Globus pallidus (tissue), 1 donor: ENCODE data around the gene ATF6.

Experiments
- DNase-seq: peaks from one replicate; pipeline ENCODE4 v3.0.0-alpha.2; 2015; ENCODE audit warnings: low spot score

The ATF6 gene

DNA sequence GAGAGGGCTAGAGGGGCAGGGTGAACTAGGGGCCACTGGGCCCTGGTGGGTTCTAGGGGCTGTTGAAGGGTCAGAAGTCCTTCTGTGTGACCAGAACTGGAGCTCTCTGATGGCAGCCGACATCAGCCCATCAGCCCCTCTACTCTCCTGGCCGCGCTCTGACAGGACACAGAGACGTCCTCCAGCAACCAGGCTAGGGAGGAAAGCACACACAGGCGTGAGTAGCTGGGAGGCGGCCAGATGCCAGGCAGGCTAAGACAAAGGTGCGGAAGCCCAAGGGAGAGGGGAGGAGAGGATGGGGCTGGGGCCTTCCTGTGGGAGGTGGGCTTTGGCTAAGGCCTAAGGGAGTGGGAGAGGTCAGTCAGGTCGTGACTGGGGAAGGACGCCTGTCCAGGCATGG, 206.7 kb downstream of the ATF6 start:
- DNase-seq, result no peak

DNA sequence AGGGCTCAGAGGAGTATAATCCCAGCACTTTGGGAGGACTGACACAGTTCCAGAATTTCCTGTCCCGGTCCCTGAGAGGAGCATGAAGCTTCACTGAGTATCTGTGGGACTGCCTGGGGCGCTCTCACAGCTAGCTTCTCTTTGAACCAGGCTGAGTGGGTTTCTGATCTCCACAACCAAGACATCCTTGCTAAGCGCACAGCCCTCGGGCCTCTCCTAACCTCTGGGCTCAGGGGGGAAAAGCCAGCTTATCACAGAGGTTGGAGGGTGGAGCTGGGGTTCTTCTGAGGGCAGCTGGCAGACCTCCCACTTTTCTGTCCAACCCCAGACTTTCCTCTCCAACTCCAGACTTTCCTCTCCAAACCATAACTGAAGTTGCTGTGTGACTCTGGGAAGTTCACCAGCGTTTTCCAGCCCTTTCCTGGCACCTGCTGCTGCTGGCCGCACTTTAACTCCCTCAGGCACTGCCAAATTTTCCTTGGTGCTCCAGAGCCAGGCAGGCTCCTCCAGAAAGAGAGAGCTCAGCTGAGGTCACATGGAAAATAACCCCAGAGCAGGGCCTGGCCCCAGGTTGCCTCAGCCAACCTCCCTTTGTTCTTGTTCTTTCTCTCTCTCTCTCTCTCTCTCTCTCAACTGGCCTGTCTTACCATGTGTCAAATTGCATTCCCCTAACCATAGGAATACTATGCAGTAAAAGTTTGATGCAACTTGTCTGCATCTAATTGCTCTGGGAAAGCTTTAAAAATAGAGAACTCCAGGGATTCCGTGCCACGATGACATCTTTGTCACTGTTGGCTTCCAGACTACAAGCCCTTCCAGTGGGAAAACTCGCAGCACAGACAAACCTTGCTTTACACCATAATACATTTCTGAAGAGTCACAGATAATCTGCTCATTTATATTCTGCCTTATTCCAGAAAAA, 208.1 kb downstream of the ATF6 start:
- no peak for DNase-seq

- no peak for DNase-seq
Measured at GRCh38 chr1:161978011-161978790, 212.1 kb downstream of the ATF6 start.

GRCh38 chr1:161981126-161981525, 215.0 kb downstream of the ATF6 start:
- no peak for DNase-seq

- DNase-seq, result no peak
Measured at GRCh38 chr1:161981735-161982506, 215.8 kb downstream of the ATF6 start.

- no peak for DNase-seq
Measured at GRCh38 chr1:161982507-161982895, 216.4 kb downstream of the ATF6 start.

- DNase-seq, result no peak
Measured at GRCh38 chr1:161982917-161983316, 216.8 kb downstream of the ATF6 start.

GRCh38 chr1:161983725-161984124, 217.6 kb downstream of the ATF6 start:
- DNase-seq, result no peak

DNA sequence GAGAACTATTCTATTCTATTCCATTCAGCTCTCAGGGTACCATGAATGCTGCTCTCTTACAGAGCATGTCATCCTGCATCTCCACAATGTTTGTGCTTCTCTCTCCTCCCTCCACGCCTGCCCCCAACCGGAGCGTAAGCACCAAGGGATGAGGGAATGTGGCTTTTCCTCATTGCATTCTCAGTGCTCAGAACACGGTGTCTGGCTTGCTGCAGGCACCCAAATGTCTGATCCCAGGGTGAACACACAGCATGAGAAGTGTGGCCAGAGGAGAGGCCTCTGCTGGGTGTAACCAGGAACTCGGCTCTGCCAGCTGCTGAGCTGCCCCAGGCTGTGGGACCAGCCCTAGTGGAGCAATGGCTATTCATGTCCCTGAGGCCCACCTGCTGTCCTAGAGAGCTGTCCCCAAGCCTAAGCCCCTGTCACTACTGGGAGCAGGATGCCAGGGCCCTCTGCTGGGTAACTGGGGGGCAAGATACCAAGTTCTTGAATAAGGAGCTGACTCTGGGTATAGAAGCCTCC, 219.2 kb downstream of the ATF6 start:
- no peak for DNase-seq

DNA sequence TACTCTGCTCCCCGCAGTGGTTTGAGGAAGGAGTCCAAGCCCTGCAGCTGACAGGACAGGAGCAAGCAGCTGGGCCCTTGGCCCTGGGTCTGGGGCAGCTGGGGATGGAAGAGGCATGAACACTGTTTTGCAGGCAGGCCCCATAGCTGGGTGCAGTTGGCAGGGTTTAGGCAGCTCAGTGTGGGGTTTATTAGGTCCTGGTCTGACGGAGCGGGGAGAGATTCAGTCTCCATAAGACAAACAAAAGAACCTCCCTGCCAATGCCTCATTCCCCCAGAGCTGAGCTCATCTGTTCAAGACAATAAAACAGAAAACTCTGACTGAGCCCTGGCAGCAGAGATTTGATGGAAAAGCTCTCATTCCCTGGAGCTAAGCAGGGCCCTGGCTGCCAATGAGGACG, 220.2 kb downstream of the ATF6 start:
- peak; percentile 81 for DNase-seq

DNA sequence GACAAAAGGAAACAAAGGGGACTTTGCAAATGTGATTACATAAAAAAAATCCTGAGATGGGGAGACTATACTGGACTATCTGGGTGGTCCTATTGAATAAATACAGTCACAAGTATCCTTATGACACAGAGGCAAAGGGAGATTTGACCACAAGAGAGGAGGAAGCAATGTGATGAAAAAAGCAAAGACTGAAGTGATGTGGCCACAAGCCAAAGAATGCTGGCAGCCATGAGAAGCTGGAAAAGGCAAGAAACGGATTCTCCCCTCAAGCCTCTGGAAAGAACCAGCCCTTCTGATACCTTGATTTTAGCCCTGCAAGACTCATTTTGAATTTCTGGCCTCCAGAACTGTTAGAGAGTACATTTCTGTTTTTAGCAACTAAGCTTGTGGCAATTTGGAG, 221.2 kb downstream of the ATF6 start:
- no peak for DNase-seq

GRCh38 chr1:161987872-161988271, 221.8 kb downstream of the ATF6 start:
- DNase-seq, result no peak

GRCh38 chr1:161988413-161988812, 222.3 kb downstream of the ATF6 start:
- DNase-seq, result no peak

GRCh38 chr1:161989108-161989507, 223.0 kb downstream of the ATF6 start:
- no peak for DNase-seq

DNA sequence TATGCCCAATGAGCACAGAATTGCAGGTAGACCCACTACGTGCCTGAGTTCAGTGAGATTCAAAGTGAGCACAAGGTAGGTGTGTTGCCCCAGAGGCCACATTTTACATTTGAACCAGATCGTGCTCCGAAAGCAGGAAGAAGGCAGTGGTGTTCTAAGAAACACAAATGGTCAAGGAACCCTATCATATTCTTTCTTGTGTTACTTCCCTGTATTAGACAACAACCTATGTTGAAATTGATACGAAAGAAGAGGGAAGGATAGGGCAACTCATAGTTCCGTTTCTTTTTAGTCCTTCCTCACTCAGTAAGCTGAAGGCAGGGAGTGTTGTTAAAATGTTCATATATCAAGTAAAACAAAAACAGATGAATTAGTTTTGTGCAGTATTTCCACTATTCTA, 223.7 kb downstream of the ATF6 start:
- no peak for DNase-seq

DNA sequence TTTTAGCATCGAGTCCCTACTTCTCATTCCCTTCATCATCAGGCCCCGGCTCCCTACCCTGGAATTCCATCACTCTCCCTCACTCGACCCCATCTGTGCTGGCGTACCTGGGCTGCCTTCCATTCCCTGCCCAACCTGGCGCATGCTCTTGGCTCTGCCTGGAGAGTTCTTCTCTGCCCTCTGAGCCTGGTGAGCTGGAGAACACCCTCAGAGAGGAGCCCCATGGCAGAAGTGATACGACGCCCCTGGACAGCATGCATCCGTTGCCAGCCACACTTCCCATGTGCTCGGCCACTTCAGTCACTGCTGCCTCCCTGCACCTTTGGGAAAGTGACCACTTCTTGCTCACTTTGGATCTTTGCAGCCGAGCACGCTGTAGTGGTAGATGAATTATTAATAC, 227.5 kb downstream of the ATF6 start:
- DNase-seq, result no peak

DNA sequence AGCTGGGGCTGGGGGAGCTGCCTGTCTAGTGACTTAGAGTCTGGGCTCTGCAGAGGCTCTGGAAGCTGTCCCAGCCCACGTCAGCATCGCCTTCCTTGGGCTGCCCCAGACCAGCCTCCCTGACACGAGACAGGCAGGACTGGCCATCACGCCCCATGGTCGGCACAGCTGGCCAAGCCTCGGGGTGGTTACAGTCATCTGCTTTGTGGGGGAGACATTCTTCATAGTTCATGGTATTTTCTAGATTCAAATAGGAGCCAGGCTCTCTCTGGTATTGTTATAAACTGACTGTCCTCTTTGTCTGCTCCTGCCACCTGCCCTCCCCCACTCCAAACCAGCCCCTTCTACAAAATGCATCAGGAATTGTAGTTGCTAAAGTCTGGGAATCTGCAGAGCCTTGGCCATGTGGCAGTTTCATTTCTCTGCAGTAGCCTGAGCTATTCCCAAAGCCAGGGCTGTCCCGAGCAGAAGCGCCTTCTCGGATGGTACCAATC, 228.1 kb downstream of the ATF6 start:
- peak; percentile 89 for DNase-seq

GRCh38 chr1:161997152-161997551, 231.0 kb downstream of the ATF6 start:
- DNase-seq, result no peak

- DNase-seq, result no peak
Measured at GRCh38 chr1:161998811-161999210, 232.7 kb downstream of the ATF6 start.

DNA sequence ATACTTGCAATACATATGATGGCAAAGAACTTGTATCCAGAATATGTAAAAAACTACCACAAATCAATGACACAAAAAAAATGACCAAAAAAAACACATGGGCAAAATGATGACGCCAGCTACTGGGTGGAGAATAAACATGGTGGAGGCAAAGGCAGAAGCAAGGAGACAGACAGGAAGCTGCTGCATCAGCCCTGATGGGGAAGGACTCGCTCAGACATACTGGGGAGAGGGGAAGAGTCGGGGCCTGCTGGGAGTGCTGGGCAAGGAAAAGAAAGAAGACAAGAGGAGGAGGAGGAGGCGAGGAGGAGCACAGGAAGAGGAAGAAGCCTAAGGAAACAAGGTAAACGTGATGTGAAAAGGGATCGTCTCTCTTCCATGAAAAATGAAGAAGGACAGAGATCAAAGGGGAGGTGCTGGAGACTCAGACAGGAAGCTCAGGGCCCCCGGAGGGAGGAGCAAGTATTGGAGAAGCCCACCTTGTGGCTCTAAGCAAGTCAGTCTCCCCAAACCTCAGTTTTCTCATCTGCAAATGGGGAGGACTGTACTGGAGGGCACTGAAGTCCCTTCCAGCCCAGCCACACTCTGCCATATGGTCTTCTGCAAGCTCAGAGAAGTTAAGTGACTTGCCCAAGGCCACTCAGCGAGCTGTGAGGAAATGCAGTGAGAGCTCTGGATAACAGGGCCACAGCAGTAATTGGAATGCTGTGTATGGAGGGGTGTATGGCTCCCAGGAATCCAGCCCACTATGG, 233.4 kb downstream of the ATF6 start:
- DNase-seq, result no peak

DNA sequence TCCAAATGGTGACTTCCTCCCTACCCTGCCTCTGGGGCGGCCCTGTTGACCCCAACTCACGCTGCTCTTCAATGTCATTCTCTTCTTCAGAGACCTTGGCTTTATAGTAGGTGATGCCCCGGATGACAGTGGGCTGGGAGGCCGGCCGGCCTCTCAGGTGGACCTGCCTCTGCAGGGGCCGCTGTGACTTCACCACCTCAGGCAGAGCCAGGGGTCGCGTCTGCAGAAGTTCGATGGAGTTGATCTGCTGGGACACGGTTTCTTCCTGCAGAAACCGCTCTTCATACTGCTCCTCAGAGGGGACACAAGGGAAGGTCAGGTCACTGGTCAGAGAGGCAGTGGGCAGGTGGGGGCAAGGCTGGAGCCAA, 233.9 kb downstream of the ATF6 start:
- DNase-seq, result no peak
